Stomach (tissue), 4 donors: ENCODE results near the gene SFPQ.

Experiments
- CTCF ChIP-seq, 7 experiments: fragments of 450-650 bp in 4 of 7; fragments of 200-600 bp in 3 of 7; sonication (generic) in 3 of 7; IDR thresholded peaks; one replicate each; pipeline ENCODE4 v1.5.1; 2016 to 2019; ENCODE audit warnings: antibody characterized with exemption in 7 of 7, control low read depth in 2 of 7, mild to moderate bottlenecking in 1 of 7
- POLR2A ChIP-seq, 4 donors: fragments of 450-650 bp; IDR thresholded peaks; one replicate each; pipeline ENCODE4 v1.6.1; 2016; ENCODE audit warnings: antibody characterized with exemption in 4 of 4, control low read depth in 2 of 4, mild to moderate bottlenecking in 1 of 4, moderate library complexity in 1 of 4
- POLR2AphosphoS5 ChIP-seq, 3 donors: sonication (generic); formaldehyde crosslinking; IDR thresholded peaks; one replicate each; pipeline ENCODE4 v1.6.1; 2016; ENCODE audit warnings: antibody characterized with exemption in 3 of 3

- TF ChIP-seq CTCF (IDR thresholded peaks at IDR 0.05): no peak
- no peak for TF ChIP-seq POLR2AphosphoS5 (IDR thresholded peaks at IDR 0.05)
- TF ChIP-seq POLR2A (IDR thresholded peaks at IDR 0.05): no peak
Observed at GRCh38 chr1:35172022-35172421, 20.9 kb downstream of the SFPQ start.
